Loucy (cell line): Measurements from ENCODE around the gene IGF1R.

Experiments used
- CTCF ChIP-seq: fragments of 200-600 bp; sonication (generic); conservative IDR thresholded peaks from 2 replicates; pipeline ENCODE4 v1.5.1; 2014; ENCODE audit warnings: mild to moderate bottlenecking, antibody characterized with exemption, low read length
- EZH2phosphoT487 ChIP-seq: fragments of 200-600 bp; IDR thresholded peaks from 2 replicates; pipeline ENCODE4 v1.6.1; 2018; ENCODE audit warnings: antibody characterized with exemption, mild to moderate bottlenecking, moderate library complexity, borderline replicate concordance

- no peak for TF ChIP-seq CTCF
- no peak for TF ChIP-seq EZH2phosphoT487
Measured at GRCh38 chr15:98686983-98687382, 38.6 kb downstream of the IGF1R start.
